H1 (cell line): ENCODE measurements around the gene ATF3. TPM values are rescaled to one million over a fixed set of nuclear protein-coding genes. Genes with fewer than 3 reads are reported as not detected.
A peak's percentile ranks its signal among the peaks of the same experiment; 100 is the strongest.

Source experiments
- CTCF ChIA-PET: fragments of 300-600 bp; sonication (Branson Sonifier 250); formaldehyde crosslinking; loops from one replicate; lab custom pipeline; 2021; ENCODE audit not compliant: partially characterized antibody; lab: Charles Lee
- POLR2A ChIA-PET: fragments of 300-600 bp; sonication (Branson Sonifier 250); formaldehyde crosslinking; loops from one replicate; lab custom pipeline; 2021; ENCODE audit warnings: inconsistent platforms; ENCODE audit not compliant: partially characterized antibody; lab: Charles Lee
- DNase-seq, 2 experiments: peaks; one replicate each; pipeline versions ENCODE4 v3.0.0 to v3.0.0-alpha.2; 2010 to 2022; ENCODE audit warnings: low spot score in 2 of 2, low read depth in 1 of 2, mixed read lengths in 1 of 2
- FAIRE-seq: peaks from 2 replicates; lab custom pipeline; 2011; peaks lifted over from hg19 to GRCh38; lab: Jason Lieb, UNC
- H2AFZ ChIP-seq: 2 replicates; pipeline ENCODE4 v1.8.1; 2012; ENCODE audit warnings: low read length, inconsistent platforms
- H2AK5ac ChIP-seq: 2 replicates; pipeline ENCODE4 v1.6.1; 2013; ENCODE audit warnings: low read depth, low read length
- H2BK120ac ChIP-seq: replicated peaks from 2 replicates; pipeline ENCODE3; 2013; ENCODE audit warnings: low read depth, low read length, inconsistent platforms
- H2BK12ac ChIP-seq: 2 replicates; pipeline ENCODE4 v1.6.1; 2013; ENCODE audit warnings: low read depth, low read length
- H2BK15ac ChIP-seq: 2 replicates; pipeline ENCODE4 v1.6.1; 2013; ENCODE audit warnings: low read length
- H2BK20ac ChIP-seq: 2 replicates; pipeline ENCODE4 v1.6.1; 2013; ENCODE audit warnings: low read length
- H2BK5ac ChIP-seq: 2 replicates; pipeline ENCODE4 v1.6.1; 2013; ENCODE audit warnings: low read depth, low read length
- H3K14ac ChIP-seq: 2 replicates; pipeline ENCODE4 v1.6.1; 2013; ENCODE audit warnings: inconsistent platforms; ENCODE audit not compliant: insufficient read length
- H3K18ac ChIP-seq: 2 replicates; pipeline ENCODE4 v1.6.1; 2013; ENCODE audit warnings: low read length; ENCODE audit errors: extremely low read depth
- H3K23ac ChIP-seq: 2 replicates; pipeline ENCODE4 v1.6.1; 2013; ENCODE audit warnings: inconsistent platforms; ENCODE audit not compliant: insufficient read length
- H3K23me2 ChIP-seq: 2 replicates; pipeline ENCODE4 v1.6.1; 2013; ENCODE audit warnings: low read depth, low read length
- H3K27ac ChIP-seq: 2 replicates; pipeline ENCODE4 v1.6.1; 2011; ENCODE audit warnings: low read depth, low read length, inconsistent platforms
- H3K27me3 ChIP-seq, 4 experiments: replicated peaks in 1 of 4; 1 replicate in 1 of 4; 2 replicates in 3 of 4; pipeline versions ENCODE4 v1.6.1 to v1.8.1; 2011 to 2013; ENCODE audit warnings: low read length in 3 of 4, mild to moderate bottlenecking in 3 of 4, inconsistent platforms in 2 of 4, mixed read lengths in 2 of 4, moderate library complexity in 1 of 4; ENCODE audit not compliant: control insufficient read depth in 3 of 4, insufficient read depth in 3 of 4; ENCODE audit errors: extremely low read depth in 1 of 4
- H3K36me3 ChIP-seq, 4 experiments: 2 replicates each; pipeline versions ENCODE4 v1.6.1 to v1.8.1; 2011 to 2013; ENCODE audit warnings: mild to moderate bottlenecking in 4 of 4, low read length in 3 of 4, moderate library complexity in 2 of 4, control low read depth in 1 of 4, inconsistent platforms in 1 of 4; ENCODE audit not compliant: insufficient read depth in 4 of 4, control insufficient read depth in 2 of 4
- H3K4ac ChIP-seq: replicated peaks from 2 replicates; pipeline ENCODE3; 2013; ENCODE audit warnings: low read length, low read depth, mixed read lengths, inconsistent platforms; ENCODE audit not compliant: insufficient read length
- H3K4me1 ChIP-seq, 4 experiments: replicated peaks in 1 of 4; 1 replicate in 1 of 4; 2 replicates in 3 of 4; pipeline versions ENCODE4 v1.6.1 to v1.8.1; 2011 to 2013; ENCODE audit warnings: low read length in 3 of 4, inconsistent platforms in 2 of 4, mixed read lengths in 1 of 4; ENCODE audit not compliant: insufficient read depth in 4 of 4, control insufficient read depth in 3 of 4
- H3K4me2 ChIP-seq, 2 experiments: 2 replicates each; pipeline versions ENCODE4 v1.6.1 to v1.8.1; 2011 to 2013; ENCODE audit warnings: low read depth in 2 of 2, low read length in 2 of 2, control low read depth in 1 of 2, inconsistent platforms in 1 of 2, mild to moderate bottlenecking in 1 of 2; ENCODE audit not compliant: insufficient read depth in 1 of 2
- H3K4me3 ChIP-seq, 4 experiments: fragments of 200-600, 300-600 bp in 1 of 4; sonication (generic), shearing (Covaris generic), sonication (Bioruptor Twin) in 1 of 4; 2 replicates each; pipeline versions ENCODE4 v1.5.1 to v1.8.1; 2011 to 2016; ENCODE audit warnings: low read length in 4 of 4, low read depth in 3 of 4, control low read depth in 2 of 4, inconsistent platforms in 2 of 4, mild to moderate bottlenecking in 2 of 4, mixed read lengths in 1 of 4, moderate library complexity in 1 of 4; ENCODE audit not compliant: insufficient read depth in 2 of 4; ENCODE audit errors: extremely low read depth in 1 of 4
- H3K56ac ChIP-seq: replicated peaks from 2 replicates; pipeline ENCODE3; 2013; ENCODE audit warnings: low read depth, mild to moderate bottlenecking, mixed read lengths, low read length, inconsistent platforms; ENCODE audit not compliant: insufficient read length
- H3K79me1 ChIP-seq: 2 replicates; pipeline ENCODE4 v1.6.1; 2013; ENCODE audit warnings: low read depth, low read length, control low read depth
- H3K79me2 ChIP-seq, 2 experiments: 2 replicates each; pipeline versions ENCODE4 v1.6.1 to v1.8.1; 2012 to 2013; ENCODE audit warnings: low read length in 2 of 2, mild to moderate bottlenecking in 2 of 2, inconsistent platforms in 1 of 2; ENCODE audit not compliant: insufficient read depth in 2 of 2, control insufficient read depth in 1 of 2
- H3K9ac ChIP-seq, 4 experiments: replicated peaks in 1 of 4; 1 replicate in 1 of 4; 2 replicates in 3 of 4; pipeline versions ENCODE4 v1.6.1 to v1.8.1; 2011 to 2013; ENCODE audit warnings: low read depth in 3 of 4, low read length in 3 of 4, control low read depth in 2 of 4, mild to moderate bottlenecking in 2 of 4, moderate library complexity in 2 of 4, inconsistent platforms in 1 of 4; ENCODE audit errors: extremely low read depth in 1 of 4
- H3K9me3 ChIP-seq, 2 experiments: 2 replicates each; pipeline versions ENCODE4 v1.6.1 to v1.8.1; 2012 to 2013; ENCODE audit warnings: mild to moderate bottlenecking in 2 of 2, moderate library complexity in 2 of 2, control low read depth in 1 of 2, inconsistent platforms in 1 of 2, low read depth in 1 of 2, low read length in 1 of 2, mixed read lengths in 1 of 2; ENCODE audit not compliant: insufficient read depth in 2 of 2
- H4K20me1 ChIP-seq, 2 experiments: replicated peaks in 1 of 2; 2 replicates each; pipeline versions ENCODE3 to v1.8.1; 2011 to 2013; ENCODE audit warnings: inconsistent platforms in 2 of 2, low read length in 2 of 2, mild to moderate bottlenecking in 1 of 2; ENCODE audit not compliant: insufficient read depth in 2 of 2, control insufficient read depth in 1 of 2
- H4K5ac ChIP-seq: 2 replicates; pipeline ENCODE4 v1.6.1; 2013; ENCODE audit warnings: low read length, low read depth, mixed read lengths, inconsistent platforms; ENCODE audit not compliant: insufficient read length
- H4K8ac ChIP-seq: 2 replicates; pipeline ENCODE4 v1.8.0; 2013; ENCODE audit warnings: mild to moderate bottlenecking, moderate library complexity, low read length, inconsistent platforms; ENCODE audit not compliant: insufficient read depth; ENCODE audit errors: extremely low read depth
- H4K91ac ChIP-seq: replicated peaks from 2 replicates; pipeline ENCODE3; 2013; ENCODE audit warnings: low read length, mixed read lengths, inconsistent platforms; ENCODE audit not compliant: insufficient read length
- POLR2AphosphoS5 ChIP-seq: IDR thresholded peaks from 2 replicates; pipeline ENCODE4 v1.6.1; 2011; ENCODE audit warnings: low read depth, low read length
- SP4 ChIP-seq: IDR thresholded peaks from 2 replicates; pipeline ENCODE4 v1.6.1; 2012; ENCODE audit warnings: low read length, inconsistent platforms
- ZNF274 ChIP-seq: IDR thresholded peaks from 2 replicates; pipeline ENCODE4 v1.7.0; 2012; ENCODE audit warnings: low read length, borderline replicate concordance; ENCODE audit errors: extremely low read depth
- WGBS, 2 experiments: shearing (Covaris generic) in 1 of 2; methylation state at CpG; one replicate each; pipeline versions ENCODE4 v1.1.6 to v1.1.7; 2013 to 2015; ENCODE audit warnings: low lambda C conversion rate in 2 of 2, mixed read lengths in 2 of 2, inconsistent platforms in 1 of 2, low coverage in 1 of 2, missing lambda C conversion rate in 1 of 2; ENCODE audit not compliant: insufficient replicate concordance in 2 of 2, insufficient coverage in 1 of 2, insufficient read length in 1 of 2; ENCODE audit errors: extremely low coverage in 1 of 2, missing lambda C conversion rate in 1 of 2; 5-methylcytosine and 5-hydroxymethylcytosine counted together
- polyA plus RNA-seq, 7 experiments: library from polyadenylated mRNA; depleted of rRNA in 3 of 7; stranded (reverse) in 5 of 7; unstranded in 2 of 7; fragments of >200 nt in 5 of 7; fragments of 200-250 nt in 2 of 7; gene quantifications; 1 replicate in 5 of 7; 2 replicates in 1 of 7; 4 replicates in 1 of 7; pipeline versions ENCODE4 v1.2.1 to v1.2.3, GENCODE V29; 2011 to 2013; ENCODE audit warnings: missing spikeins in 2 of 7, mixed read lengths in 2 of 7
- total RNA-seq: library from RNA; stranded (reverse); fragmentation: NEBNext Ultra II Directional; extraction: Animal tissue kit (Norgen Biotek cat#: 25700); gene quantifications from 2 replicates; pipeline ENCODE4 v1.2.1, GENCODE V29; 2021

ATF3 gene
- total and polyA plus RNA-seq, 2 of the 8 experiments (the other 6 are each of a cell fraction or from before 2014, with no cell fraction given): 12.2 to 27.7 TPM

GRCh38 chr1:212621043-212621948, 12.7 kb downstream of the ATF3 start:
- Histone ChIP-seq H3K27ac (no peak overlapping the region), H3K27me3 (no peaks in the 10 kb centered on the region), H2AFZ (no peak overlapping the region), H3K56ac (no peak overlapping the region), H3K4me2 (no peak overlapping the region), H4K8ac (no peak overlapping the region), H4K5ac (no peak overlapping the region), H2BK5ac (no peak overlapping the region), H3K4me3 (no peak overlapping the region), H2AK5ac (no peak overlapping the region), H2BK12ac (no peak overlapping the region), H3K9me3 (no peaks in the 10 kb centered on the region), H2BK120ac (no peak overlapping the region), H2BK20ac (no peak overlapping the region), H3K79me2 (no peaks in the 10 kb centered on the region), H3K4me1 (no peaks in the 10 kb centered on the region), H3K23me2 (no peaks in the 10 kb centered on the region), H4K91ac (no peak overlapping the region), H3K18ac (no peak overlapping the region), H2BK15ac (no peak overlapping the region), H4K20me1 (peaks cover 0 to 2% of the 10 kb centered on the region in 2 experiments), H3K79me1 (no peaks in the 10 kb centered on the region), H3K4ac (no peak overlapping the region), H3K9ac (no peak overlapping the region), H3K36me3 (peaks cover 15 to 44% (median 29%) of the 10 kb centered on the region in 4 experiments; a peak in 7 of 8 replicates), H3K14ac (no peak overlapping the region), H3K23ac (no peak overlapping the region)
- no peak for FAIRE-seq
- DNase-seq: no peak
- ChIA-PET CTCF (interaction anchor here (0.7 to 5.5 kb wide), 7 partner anchors 8 to 266 kb away, joined by 3 to 47 read pairs (median 4); no protein-coding TSS in a partner anchor), POLR2A (interaction anchor here (0.9 to 7.8 kb wide), 3 partner anchors 11 to 34 kb away, joined by 3 to 94 read pairs (median 7); partner anchors contain the start of gene ATF3)
- 87% methylated on average over 10 of the region's 10 CpGs; no CpG with 5 or more reads in 1 of the 2 experiments for WGBS, 2 experiments
- TF ChIP-seq POLR2AphosphoS5 (peak; percentile 12; the same call in 1 of the 2 replicates), ZNF274 (no peak), SP4 (no peak)
